Activated CD4-positive, alpha-beta T cell treated with anti-CD3 and anti-CD28 coated beads, Interleukin-2, amount 10 ng/mL, durations not matched to agents 24 days and 14 days (primary cell): ENCODE data around the gene SNX5. TPM values are rescaled to one million over a fixed set of nuclear protein-coding genes. Genes with fewer than 3 reads are reported as not detected.
"Not testable (repeated sequence)": the region's sequence is repeated elsewhere in the genome, so short reads cannot be mapped to it uniquely, and the experiment has no call there.

Experiments
- DNase-seq: peaks from one replicate; pipeline ENCODE4 v3.0.0; 2022
- H3K27ac Mint-ChIP-seq: one replicate; pipeline ENCODE4 v1.8.0; 2022; ENCODE audit warnings: mild to moderate bottlenecking, mixed read lengths
- H3K27me3 Mint-ChIP-seq: one replicate; pipeline ENCODE4 v1.8.0; 2022; ENCODE audit warnings: mixed read lengths
- H3K36me3 Mint-ChIP-seq: one replicate; pipeline ENCODE4 v1.8.0; 2022; ENCODE audit warnings: low read depth, mild to moderate bottlenecking, mixed read lengths
- H3K4me1 Mint-ChIP-seq: one replicate; pipeline ENCODE4 v1.8.0; 2021; ENCODE audit warnings: mixed read lengths
- H3K4me3 Mint-ChIP-seq: one replicate; pipeline ENCODE4 v1.8.0; 2022; ENCODE audit warnings: mild to moderate bottlenecking, moderate library complexity, mixed read lengths
- H3K9me3 Mint-ChIP-seq: one replicate; pipeline ENCODE4 v1.8.0; 2021; ENCODE audit warnings: mixed read lengths
- intact Hi-C: fragments of 100-400 bp; cut with micrococcal nuclease; formaldehyde crosslinking; loops from one replicate; pipeline ENCODE4 v1.15.1; 2023
- total RNA-seq: library from RNA; stranded (reverse); gene quantifications from 2 replicates; pipeline ENCODE4 v1.2.3, GENCODE V29; 2022

Gene SNX5
- total RNA-seq, 1 donor from 2014 or later = 240 TPM

- DNase-seq = no peak
- H3K4me1 Mint-ChIP-seq = peaks cover 73% of the 10 kb centered on the region
- no peaks in the 10 kb centered on the region for H3K9me3 Mint-ChIP-seq
- peak overlapping the region; percentile 86 for H3K27ac Mint-ChIP-seq
- intact Hi-C loops = loop anchor here (5.0 to 10.0 kb wide), 2 partner anchors 64 to 456 kb away; no protein-coding TSS in a partner anchor
- no peaks in the 10 kb centered on the region for H3K27me3 Mint-ChIP-seq
- H3K4me3 Mint-ChIP-seq = peak overlapping the region; percentile 29
- H3K36me3 Mint-ChIP-seq = peaks cover 62% of the 10 kb centered on the region
Measured at GRCh38 chr20:17960927-17961586, 7.5 kb downstream of the SNX5 start.

- Mint-ChIP-seq H3K27ac (peak overlapping the region; percentile 86), H3K4me1 (peaks cover 74% of the 10 kb centered on the region), H3K36me3 (peaks cover 60% of the 10 kb centered on the region), H3K4me3 (peak overlapping the region; percentile 17)
- H3K27me3 Mint-ChIP-seq, H3K9me3 Mint-ChIP-seq, DNase-seq: not testable (repeated sequence)
- intact Hi-C loops = loop anchor here (5.0 to 10.0 kb wide), 2 partner anchors 63 to 456 kb away; no protein-coding TSS in a partner anchor
Measured at GRCh38 chr20:17960400-17960885, 8.2 kb downstream of the SNX5 start.

- Mint-ChIP-seq H3K4me3 (peak overlapping the region; percentile 59), H3K4me1 (peaks cover 75% of the 10 kb centered on the region), H3K36me3 (peaks cover 63% of the 10 kb centered on the region), H3K27ac (peak overlapping the region; percentile 86), H3K27me3 (no peaks in the 10 kb centered on the region), H3K9me3 (no peaks in the 10 kb centered on the region)
- DNase-seq = no peak
- intact Hi-C loops = loop anchor here (2.0 kb wide), 1 partner anchor 34 kb away; no protein-coding TSS in a partner anchor
Measured at GRCh38 chr20:17959257-17959627, 9.4 kb downstream of the SNX5 start.

GRCh38 chr20:17958373-17959256, 10.0 kb downstream of the SNX5 start:
- intact Hi-C loops = loop anchor here (2.0 kb wide), 1 partner anchor 34 kb away; no protein-coding TSS in a partner anchor
- no peaks in the 10 kb centered on the region for H3K9me3 Mint-ChIP-seq
- peaks cover 76% of the 10 kb centered on the region for H3K4me1 Mint-ChIP-seq
- H3K4me3 Mint-ChIP-seq = peak overlapping the region; percentile 44
- no peaks in the 10 kb centered on the region for H3K27me3 Mint-ChIP-seq
- H3K27ac Mint-ChIP-seq = peak overlapping the region; percentile 71
- no peak for DNase-seq
- peaks cover 64% of the 10 kb centered on the region for H3K36me3 Mint-ChIP-seq

- H3K27me3 Mint-ChIP-seq = no peaks in the 10 kb centered on the region
- H3K9me3 Mint-ChIP-seq = no peaks in the 10 kb centered on the region
- H3K4me3 Mint-ChIP-seq = peak overlapping the region; percentile 52
- intact Hi-C loops = loop anchor here (2.0 kb wide), 1 partner anchor 35 kb away; no protein-coding TSS in a partner anchor
- H3K27ac Mint-ChIP-seq = peak overlapping the region; percentile 71
- DNase-seq = no peak
- peaks cover 72% of the 10 kb centered on the region for H3K4me1 Mint-ChIP-seq
- peaks cover 64% of the 10 kb centered on the region for H3K36me3 Mint-ChIP-seq
Measured at GRCh38 chr20:17957505-17958363, 10.9 kb downstream of the SNX5 start.

- H3K27ac Mint-ChIP-seq = peak overlapping the region; percentile 90
- DNase-seq = no peak
- H3K9me3 Mint-ChIP-seq = no peaks in the 10 kb centered on the region
- intact Hi-C loops = no loop called here
- H3K4me1 Mint-ChIP-seq = peaks cover 62% of the 10 kb centered on the region
- peaks cover 70% of the 10 kb centered on the region for H3K36me3 Mint-ChIP-seq
- peak overlapping the region; percentile 16 for H3K4me3 Mint-ChIP-seq
- no peaks in the 10 kb centered on the region for H3K27me3 Mint-ChIP-seq
Measured at GRCh38 chr20:17956099-17956685, 12.4 kb downstream of the SNX5 start.

GRCh38 chr20:17955302-17955701, 13.3 kb downstream of the SNX5 start:
- DNase-seq = peak; percentile 64
- Mint-ChIP-seq H3K27ac (peak overlapping the region; percentile 90), H3K4me3 (peak overlapping the region; percentile 16), H3K9me3 (no peaks in the 10 kb centered on the region), H3K27me3 (no peaks in the 10 kb centered on the region), H3K36me3 (peaks cover 72% of the 10 kb centered on the region), H3K4me1 (peaks cover 63% of the 10 kb centered on the region)
- intact Hi-C loops = loop anchor here (1.0 kb wide), 1 partner anchor 11 kb away; no protein-coding TSS in a partner anchor

GRCh38 chr20:17953935-17954334, 14.7 kb downstream of the SNX5 start:
- Mint-ChIP-seq H3K36me3 (peaks cover 78% of the 10 kb centered on the region), H3K27ac (peak overlapping the region; percentile 50), H3K4me1 (peaks cover 51% of the 10 kb centered on the region), H3K9me3 (no peaks in the 10 kb centered on the region), H3K27me3 (no peaks in the 10 kb centered on the region), H3K4me3 (no peak overlapping the region)
- no peak for DNase-seq
- intact Hi-C loops = no loop called here

GRCh38 chr20:17952692-17953684, 15.6 kb downstream of the SNX5 start:
- Mint-ChIP-seq H3K27me3 (no peaks in the 10 kb centered on the region), H3K36me3 (peaks cover 87% of the 10 kb centered on the region), H3K4me1 (peaks cover 45% of the 10 kb centered on the region), H3K4me3 (no peak overlapping the region), H3K27ac (peak overlapping the region; percentile 76), H3K9me3 (no peaks in the 10 kb centered on the region)
- no peak for DNase-seq
- intact Hi-C loops = no loop called here

- Mint-ChIP-seq H3K36me3 (peaks cover 92% of the 10 kb centered on the region), H3K4me3 (no peak overlapping the region), H3K9me3 (no peaks in the 10 kb centered on the region), H3K27me3 (no peaks in the 10 kb centered on the region), H3K4me1 (peaks cover 37% of the 10 kb centered on the region), H3K27ac (no peak overlapping the region)
- DNase-seq = no peak
- intact Hi-C loops = no loop called here
Measured at GRCh38 chr20:17951323-17951722, 17.3 kb downstream of the SNX5 start.

GRCh38 chr20:17950670-17951069, 17.9 kb downstream of the SNX5 start:
- DNase-seq = no peak
- Mint-ChIP-seq H3K4me1 (peaks cover 32% of the 10 kb centered on the region), H3K9me3 (no peaks in the 10 kb centered on the region), H3K36me3 (peaks cover 92% of the 10 kb centered on the region), H3K27ac (no peak overlapping the region), H3K27me3 (no peaks in the 10 kb centered on the region), H3K4me3 (no peak overlapping the region)
- intact Hi-C loops = no loop called here

- no peak for DNase-seq
- Mint-ChIP-seq H3K36me3 (peaks cover 90% of the 10 kb centered on the region), H3K9me3 (no peaks in the 10 kb centered on the region), H3K4me3 (no peak overlapping the region), H3K27ac (no peak overlapping the region), H3K27me3 (no peaks in the 10 kb centered on the region), H3K4me1 (peaks cover 27% of the 10 kb centered on the region)
- intact Hi-C loops = loop anchor here (2.0 kb wide), 1 partner anchor 13 kb away; no protein-coding TSS in a partner anchor
Measured at GRCh38 chr20:17949899-17950298, 18.7 kb downstream of the SNX5 start.
